Pons (tissue), 1 donor: ENCODE data around the gene SMIM31.

Experiments used
- DNase-seq: peaks from one replicate; pipeline ENCODE4 v3.0.0-alpha.2; 2016; ENCODE audit warnings: low spot score

The SMIM31 gene

DNA sequence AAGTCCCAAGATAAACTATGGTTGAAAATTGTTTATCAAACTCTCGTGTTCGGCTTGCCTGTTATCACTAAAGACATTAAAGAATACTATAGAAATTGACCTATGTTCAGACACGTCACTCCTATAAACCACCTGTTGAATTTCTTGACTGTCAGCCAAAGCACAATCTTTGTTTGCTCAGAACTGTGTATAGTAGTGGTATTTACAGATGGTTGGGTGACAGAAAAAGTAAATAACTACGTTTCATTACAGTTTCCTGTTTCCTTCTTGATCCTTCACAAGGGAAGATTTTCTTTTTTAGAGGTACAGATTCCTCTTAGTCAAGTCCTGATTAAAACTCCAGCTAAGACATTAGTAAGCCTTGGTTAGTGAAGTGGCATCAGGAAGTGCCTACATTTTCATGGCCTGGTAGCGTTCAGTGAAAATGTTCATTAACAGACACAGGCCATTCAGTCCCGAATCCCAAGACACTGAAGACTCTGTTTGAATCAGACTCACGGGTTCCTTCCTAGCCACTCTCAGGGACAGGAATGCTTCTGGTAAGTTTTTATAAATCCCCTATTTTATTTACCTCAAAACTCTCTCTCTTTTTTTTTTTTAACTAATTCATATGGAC is at the start of gene SMIM31:
Gene SMIM31, plus strand, starts transcription at position 259 of the 616 bp plus-strand sequence. CDS start 16,313 bp downstream, outside the sequence.
- no peak for DNase-seq

GRCh38 chr4:164706675-164707074 is 47.3 kb upstream of the SMIM31 start:
- no peak for DNase-seq

DNA sequence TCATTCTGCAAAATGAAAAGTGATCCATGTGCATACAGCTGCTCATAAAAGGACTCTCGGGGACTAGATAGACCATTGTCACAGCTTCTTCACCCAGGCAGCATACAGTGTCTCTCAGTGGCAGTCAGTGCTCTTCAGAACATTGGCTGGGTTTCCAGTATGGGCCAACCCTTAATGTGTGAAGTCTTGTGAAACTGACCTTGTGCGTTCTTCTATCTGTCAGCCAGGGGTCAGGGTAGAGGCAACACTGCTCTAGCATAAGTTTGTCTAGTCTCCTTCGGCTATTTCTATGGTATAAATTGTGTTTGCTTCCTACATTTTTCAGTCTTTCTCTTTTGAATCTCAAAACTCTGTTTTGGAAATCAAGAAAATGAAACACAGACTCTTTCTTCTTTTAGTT is 37.0 kb upstream of the SMIM31 start:
- peak; percentile 24 for DNase-seq

DNA sequence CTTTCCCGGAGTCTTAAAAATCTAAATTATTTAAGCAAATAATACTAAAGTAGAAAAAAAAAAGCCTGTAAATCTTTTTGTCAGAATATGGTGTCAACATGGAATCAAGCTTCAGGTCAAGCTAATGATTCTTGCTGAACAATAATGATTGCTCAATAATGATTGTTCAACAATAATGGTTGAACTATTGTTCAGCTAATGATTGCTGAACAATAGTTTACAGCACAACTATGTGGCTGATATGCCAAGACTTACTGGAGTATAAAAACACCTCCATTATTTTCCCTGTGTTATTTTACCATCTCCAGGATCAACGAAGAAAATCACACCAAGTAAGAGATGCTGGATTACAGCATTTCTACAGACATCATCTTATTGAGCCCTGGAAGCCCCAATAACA is 35.1 kb upstream of the SMIM31 start:
- no peak for DNase-seq

GRCh38 chr4:164725066-164725465 is 28.9 kb upstream of the SMIM31 start:
- DNase-seq: no peak

DNA sequence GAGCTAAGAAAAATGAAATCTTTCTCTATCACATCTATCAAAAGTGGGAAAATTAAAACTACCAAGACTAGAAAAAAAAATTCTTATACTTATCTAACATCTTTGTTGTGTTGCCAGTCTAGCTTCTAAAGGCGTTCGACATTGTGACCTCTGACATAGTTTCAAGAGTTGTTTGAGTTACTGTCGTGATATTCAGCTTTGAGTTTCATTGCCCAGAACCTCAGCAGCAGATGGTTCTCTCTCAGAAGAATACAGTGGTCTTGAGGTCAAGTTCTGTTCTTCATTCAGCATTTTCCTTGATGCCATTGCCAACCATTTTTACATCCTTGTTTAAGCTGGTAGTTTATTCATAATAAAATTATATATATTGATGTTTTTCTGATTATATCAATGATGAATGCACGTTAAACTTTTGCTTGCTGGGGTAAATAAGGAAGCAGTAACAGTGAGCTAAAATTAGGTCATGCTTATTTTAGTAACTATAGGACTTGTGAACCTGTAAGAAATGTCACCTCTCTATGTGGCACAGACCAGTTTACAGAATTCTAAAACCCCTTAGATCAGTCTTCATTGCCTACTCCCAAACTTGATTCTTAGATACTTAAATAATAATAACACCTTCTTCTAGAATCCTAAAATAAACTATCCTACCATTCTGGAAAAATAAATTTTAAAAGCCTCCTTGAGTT is 23.1 kb upstream of the SMIM31 start:
- no peak for DNase-seq

DNA sequence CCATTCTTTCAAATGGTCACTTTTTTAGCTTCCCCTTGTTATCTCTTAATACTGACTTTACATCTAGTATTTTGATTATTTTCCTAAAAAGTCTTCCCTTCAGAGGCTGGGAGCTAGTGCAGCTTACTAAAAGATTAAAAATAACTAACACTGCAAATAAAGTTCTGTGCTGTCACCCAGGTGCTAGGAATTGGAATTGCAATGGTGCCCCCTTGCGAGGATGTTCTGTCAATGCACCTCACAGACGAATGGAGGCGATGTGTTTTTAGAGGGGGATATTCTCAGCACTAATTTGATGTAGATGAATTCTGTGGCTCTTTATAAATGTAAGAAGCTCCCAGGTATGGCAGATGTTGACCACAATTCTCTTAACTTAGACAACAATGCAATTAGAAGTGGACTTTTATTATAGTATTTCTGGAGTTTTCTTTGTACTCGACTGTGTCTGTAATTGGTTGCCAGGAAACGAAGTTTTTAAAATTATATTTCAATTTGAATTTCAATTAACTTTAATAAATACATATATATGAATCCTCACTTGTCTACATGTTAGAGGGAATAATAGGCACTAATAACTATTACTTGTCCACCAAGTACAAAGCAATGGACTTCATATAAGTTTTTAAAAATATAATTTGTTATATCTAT is 22.0 kb upstream of the SMIM31 start:
- DNase-seq: peak; percentile 62

DNA sequence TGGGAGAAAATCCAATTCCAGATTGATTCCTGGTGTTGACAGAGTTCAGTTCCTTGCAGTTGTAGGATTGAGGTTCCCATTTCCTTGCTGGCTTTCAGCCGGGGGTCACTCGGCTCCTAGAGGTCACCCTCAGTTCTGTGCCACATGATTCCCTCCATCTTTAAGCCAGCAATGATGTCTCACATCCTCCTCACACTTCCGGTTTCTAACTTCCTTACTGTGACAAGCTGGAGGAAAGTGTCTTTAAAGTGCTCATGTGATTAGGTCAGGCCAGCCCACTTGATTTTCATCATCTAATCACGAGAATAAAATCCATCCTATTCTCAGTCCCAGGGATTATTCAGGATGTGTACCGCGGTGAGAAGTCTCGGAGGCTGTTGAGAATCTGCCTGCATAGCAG is 19.4 kb upstream of the SMIM31 start:
- DNase-seq: no peak

DNA sequence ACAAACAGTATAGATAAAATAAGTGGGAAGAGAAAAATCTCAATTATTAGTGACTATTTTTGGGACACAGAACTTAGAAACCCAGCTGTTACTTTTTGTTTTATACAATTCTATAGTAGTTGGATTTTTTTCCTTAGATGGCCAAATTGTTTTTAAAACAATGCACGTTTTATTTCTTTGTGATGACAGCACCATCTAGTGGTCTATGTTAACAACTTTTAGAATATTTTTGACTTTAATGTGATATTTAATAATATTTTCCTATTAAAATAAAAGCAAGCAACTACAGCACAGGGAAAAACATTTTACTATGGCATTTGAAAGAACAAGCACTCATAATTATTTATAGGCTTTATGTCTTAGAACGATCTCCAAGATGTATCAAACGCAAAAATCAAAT is 5.6 kb upstream of the SMIM31 start:
- peak; percentile 63 for DNase-seq

- no peak for DNase-seq
Measured at GRCh38 chr4:164755432-164755831, 1.5 kb downstream of the SMIM31 start.

DNA sequence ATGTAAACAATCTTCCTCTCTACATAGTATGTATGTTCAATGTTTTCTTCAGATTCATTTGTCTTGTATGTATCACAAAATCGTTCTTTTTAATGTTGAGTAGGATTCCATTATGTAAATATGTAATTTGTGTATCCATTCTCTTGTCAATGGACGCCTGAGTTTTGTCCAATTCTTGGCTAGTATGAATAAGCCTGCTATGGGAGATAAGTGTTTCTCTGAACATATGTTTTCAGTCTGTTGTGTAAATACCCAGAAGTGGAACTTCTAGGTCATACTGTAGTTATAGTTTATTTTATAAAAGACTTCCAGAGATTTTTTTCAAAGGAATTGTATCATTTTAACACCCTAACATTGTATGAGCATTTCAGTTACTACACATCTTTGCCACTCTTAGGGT is 2.8 kb downstream of the SMIM31 start:
- no peak for DNase-seq

- DNase-seq: no peak
Measured at GRCh38 chr4:164761241-164761640, 7.3 kb downstream of the SMIM31 start.

DNA sequence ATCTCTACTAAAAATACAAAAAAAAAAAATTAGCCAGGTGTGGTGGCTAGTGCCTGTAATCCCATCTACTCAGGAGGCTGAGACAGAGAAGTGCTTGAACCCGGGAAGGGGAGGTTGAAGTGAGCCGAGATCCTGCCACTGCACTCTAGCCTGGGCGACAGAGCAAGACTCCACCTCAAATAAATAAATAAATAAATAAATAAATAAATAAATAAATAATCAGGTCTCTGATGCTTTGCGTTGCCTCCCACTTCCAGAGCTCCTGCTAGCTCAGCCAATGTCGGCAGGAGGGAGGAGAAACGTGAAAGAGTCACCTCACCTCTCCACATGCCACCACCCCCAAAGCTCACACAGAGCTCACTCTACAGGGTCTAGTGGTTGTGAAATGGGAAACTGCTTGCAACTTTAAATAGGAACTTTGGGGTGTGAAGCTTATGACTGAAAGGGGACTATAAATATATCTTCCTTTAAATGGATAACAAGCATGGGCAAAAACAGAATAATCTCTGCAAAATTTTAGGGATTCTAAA is 7.9 kb downstream of the SMIM31 start:
- no peak for DNase-seq

GRCh38 chr4:164765096-164765495 is 11.2 kb downstream of the SMIM31 start:
- DNase-seq: no peak

DNA sequence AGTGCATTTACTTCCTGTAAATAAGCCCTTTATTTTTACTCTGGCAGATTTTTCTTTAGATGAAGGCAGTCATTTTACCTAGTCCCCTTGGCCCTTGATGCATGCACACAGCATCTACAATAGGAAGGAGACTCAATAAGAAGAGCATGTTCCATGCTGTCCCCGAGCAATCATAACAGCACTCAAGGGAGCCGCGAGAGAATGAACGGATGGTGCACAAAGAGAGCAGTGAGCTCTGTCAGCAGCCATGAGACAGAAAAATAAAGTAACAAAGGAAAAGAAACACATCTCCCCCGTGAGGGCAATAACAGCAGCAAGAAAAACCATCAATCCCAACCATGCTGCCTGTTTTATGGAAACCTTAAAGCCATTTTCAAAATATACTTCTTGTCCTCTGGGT is 11.9 kb downstream of the SMIM31 start:
- peak; percentile 44 for DNase-seq

GRCh38 chr4:164768516-164768915 is 14.6 kb downstream of the SMIM31 start:
- no peak for DNase-seq

- DNase-seq: no peak
Measured at GRCh38 chr4:164770010-164770724, 16.2 kb downstream of the SMIM31 start.

DNA sequence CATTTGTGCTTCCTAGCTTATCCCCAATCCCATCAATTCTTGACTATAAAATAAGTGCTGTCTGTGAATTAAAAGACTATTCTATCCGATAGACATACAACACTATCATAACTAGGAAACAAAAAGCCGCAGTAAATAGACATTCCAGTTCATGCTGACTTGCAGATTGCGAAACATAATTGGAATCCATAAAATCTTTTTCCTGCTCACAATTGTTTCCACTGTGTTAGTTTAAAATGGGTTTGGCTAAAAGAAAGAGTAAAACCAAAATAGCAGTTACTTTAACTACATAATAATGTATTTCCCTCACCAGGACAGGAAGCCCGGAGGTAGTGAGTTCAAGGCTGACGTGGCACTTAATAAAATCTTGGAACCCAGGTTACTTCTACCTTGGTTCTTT is 17.2 kb downstream of the SMIM31 start:
- DNase-seq: no peak

GRCh38 chr4:164772076-164772475 is 18.1 kb downstream of the SMIM31 start:
- DNase-seq: no peak

- DNase-seq: no peak
Measured at GRCh38 chr4:164779080-164779479, 25.1 kb downstream of the SMIM31 start.

DNA sequence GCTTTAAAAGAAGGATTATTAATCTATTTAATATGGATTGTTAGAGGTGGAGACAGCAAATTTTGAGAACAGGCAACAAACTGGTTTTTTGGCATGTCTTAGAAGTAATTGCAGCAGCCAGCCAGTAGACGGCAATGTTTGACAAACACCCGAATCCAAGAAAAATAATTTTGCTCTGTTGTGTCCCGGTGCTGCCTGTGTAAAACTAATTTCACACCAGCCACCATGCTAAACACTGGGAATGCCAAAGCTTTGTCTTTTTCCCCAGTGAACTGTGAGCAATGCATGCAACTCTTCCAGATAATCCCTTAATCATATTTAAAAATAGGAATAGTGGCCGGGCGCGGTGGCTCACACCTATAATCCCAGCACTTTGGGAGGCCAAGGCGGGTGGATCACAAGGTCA is 25.9 kb downstream of the SMIM31 start:
- peak; percentile 52 for DNase-seq

GRCh38 chr4:164780839-164781238 is 26.9 kb downstream of the SMIM31 start:
- DNase-seq: no peak

- DNase-seq: no peak
Measured at GRCh38 chr4:164783976-164784375, 30.0 kb downstream of the SMIM31 start.
